Dermis microvascular lymphatic vessel endothelial cell (primary cell): ENCODE measurements around the gene ETV7. TPM values are rescaled to one million over a fixed set of nuclear protein-coding genes. Genes with fewer than 3 reads are reported as not detected.
"Not testable (repeated sequence)": the region's sequence is repeated elsewhere in the genome, so short reads cannot be mapped to it uniquely, and the experiment has no call there.

ENCODE experiments used
- DNase-seq, 2 donors: peaks; one replicate each; pipeline versions ENCODE4 v3.0.0 to v3.0.0-alpha.2; 2010; ENCODE audit warnings: low read depth in 2 of 2
- total RNA-seq: library from RNA; depleted of rRNA; stranded (reverse); fragments of >200 nt; gene quantifications from 2 replicates; pipeline ENCODE4 v1.2.1, GENCODE V29; 2014

The ETV7 gene
- 0.13 TPM in 2 replicates for total RNA-seq

- DNase-seq = peak in 1 of 2 donors; percentile 9
Measured at GRCh38 chr6:36387440-36388303, at the start of gene ETV7. Gene ETV7, minus strand, starts transcription at chr6:36387669. Its CDS starts 128 bp downstream, at chr6:36387541.

DNA sequence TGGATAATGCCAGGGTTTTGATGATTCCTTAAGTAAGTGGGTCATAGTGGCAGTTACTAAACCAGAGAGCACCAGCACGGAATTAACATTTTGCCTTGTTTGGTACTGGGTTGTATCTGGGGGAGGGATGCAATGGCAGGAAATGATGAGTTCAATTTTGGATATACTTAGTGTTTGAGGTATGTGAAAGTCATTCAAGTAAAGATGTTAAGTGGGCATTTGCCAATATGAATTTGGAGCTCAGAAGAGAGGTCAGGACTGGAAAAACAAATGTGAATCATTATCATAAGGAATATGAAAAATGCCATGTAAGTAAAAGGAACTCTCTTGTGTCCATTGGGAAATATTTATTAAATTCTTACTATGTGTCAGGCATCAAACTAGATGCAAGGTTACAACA is 49.0 kb upstream of the ETV7 start:
- DNase-seq = no peak

DNA sequence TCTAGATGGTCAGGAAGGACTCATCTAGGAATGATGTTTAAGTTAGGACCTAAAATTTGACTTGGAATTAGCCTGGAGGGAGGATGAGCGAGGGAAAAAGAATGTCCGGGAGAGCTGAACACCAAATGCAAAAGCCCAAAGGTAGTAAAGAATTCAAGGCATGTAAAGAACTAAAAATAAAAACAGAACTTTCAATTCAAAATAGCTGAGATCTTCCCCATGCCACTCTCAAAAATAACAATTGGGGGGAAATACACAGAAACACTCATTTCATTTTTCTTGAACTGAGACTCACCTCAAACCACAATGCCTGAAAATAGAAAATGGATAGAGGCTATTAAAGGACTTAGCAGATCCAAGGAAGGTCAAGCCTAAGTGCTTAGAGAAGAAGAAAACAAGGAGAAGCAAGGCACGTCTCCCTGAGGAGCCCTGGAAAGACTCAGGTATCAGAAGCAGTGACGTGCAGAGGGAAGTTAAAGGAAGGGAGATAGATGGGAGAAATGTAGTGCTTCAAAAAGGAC is 44.7 kb upstream of the ETV7 start:
- DNase-seq = no peak

- no peak for DNase-seq
Measured at GRCh38 chr6:36431197-36431596, 43.7 kb upstream of the ETV7 start.

GRCh38 chr6:36430351-36430750 is 42.9 kb upstream of the ETV7 start:
- DNase-seq = no peak

GRCh38 chr6:36428911-36429310 is 41.4 kb upstream of the ETV7 start:
- no peak for DNase-seq

- no peak for DNase-seq
Measured at GRCh38 chr6:36426622-36427021, 39.2 kb upstream of the ETV7 start.

DNA sequence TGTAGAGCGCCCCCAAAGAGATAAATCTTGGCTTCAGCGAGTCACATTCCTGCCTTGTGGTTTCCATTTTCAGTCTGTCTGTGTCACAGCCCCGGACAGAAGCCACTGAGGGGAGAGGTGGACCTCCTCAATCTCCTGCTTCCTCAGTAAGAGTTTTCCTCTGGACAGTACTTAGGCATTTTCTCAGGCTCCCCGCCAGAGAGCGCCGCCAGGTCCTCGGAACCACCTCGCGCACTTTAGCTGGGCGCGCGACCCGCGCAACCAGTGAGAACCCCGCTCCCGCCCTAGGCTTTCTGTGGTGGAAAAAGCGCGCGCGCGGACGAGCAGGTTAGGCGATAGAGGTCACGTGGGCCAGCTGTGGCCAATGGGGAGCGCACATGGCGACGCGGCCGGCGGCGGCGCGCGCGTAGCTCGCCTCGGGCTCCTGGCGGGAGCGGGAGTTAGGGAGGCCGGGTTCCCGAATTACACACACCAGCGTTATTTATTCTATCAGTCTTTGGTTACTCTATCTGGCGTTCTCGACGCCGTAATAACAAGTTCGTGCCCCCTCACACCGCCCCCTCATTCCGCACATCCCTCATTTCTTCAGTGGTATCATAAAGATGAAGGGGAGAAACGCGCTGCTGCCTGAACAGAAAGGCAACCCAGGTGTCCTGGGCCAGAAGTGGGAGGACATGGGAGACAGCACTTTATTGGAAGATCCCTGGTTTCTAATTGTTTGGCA is 35.8 kb upstream of the ETV7 start:
- DNase-seq = peak; percentile 90 to 98

- DNase-seq = no peak
Measured at GRCh38 chr6:36422714-36423100, 35.2 kb upstream of the ETV7 start.

GRCh38 chr6:36419310-36419709 is 31.8 kb upstream of the ETV7 start:
- no peak for DNase-seq

GRCh38 chr6:36418558-36418957 is 31.1 kb upstream of the ETV7 start:
- no peak for DNase-seq

- no peak for DNase-seq
Measured at GRCh38 chr6:36414481-36414880, 27.0 kb upstream of the ETV7 start.

- DNase-seq = peak in 1 of 2 donors; percentile 3
Measured at GRCh38 chr6:36413489-36414480, 26.3 kb upstream of the ETV7 start.

- DNase-seq = not testable (repeated sequence)
Measured at GRCh38 chr6:36409718-36410117, 22.2 kb upstream of the ETV7 start.

DNA sequence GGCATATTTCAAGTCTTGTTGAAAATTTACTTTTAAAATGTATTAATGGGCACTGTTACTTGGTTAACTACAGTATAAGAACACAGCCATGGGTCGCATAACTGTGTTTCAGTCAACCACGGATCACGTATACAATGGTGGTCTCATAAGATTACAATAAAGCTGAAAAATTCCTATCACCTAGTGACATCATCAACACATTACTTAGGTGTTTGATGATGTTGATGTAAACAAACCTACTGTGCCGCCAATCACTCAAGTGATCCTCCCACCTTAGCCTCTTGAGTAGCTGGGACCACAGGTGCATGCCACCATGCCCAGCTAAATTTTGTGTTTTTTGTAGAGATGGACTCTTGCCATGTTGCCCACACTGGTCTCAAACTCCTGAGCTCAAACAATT is 16.7 kb upstream of the ETV7 start:
- no peak for DNase-seq

- DNase-seq = no peak
Measured at GRCh38 chr6:36402481-36402880, 15.0 kb upstream of the ETV7 start.

GRCh38 chr6:36399970-36400369 is 12.5 kb upstream of the ETV7 start:
- DNase-seq = no peak

GRCh38 chr6:36392621-36393020 is 5.2 kb upstream of the ETV7 start:
- no peak for DNase-seq

DNA sequence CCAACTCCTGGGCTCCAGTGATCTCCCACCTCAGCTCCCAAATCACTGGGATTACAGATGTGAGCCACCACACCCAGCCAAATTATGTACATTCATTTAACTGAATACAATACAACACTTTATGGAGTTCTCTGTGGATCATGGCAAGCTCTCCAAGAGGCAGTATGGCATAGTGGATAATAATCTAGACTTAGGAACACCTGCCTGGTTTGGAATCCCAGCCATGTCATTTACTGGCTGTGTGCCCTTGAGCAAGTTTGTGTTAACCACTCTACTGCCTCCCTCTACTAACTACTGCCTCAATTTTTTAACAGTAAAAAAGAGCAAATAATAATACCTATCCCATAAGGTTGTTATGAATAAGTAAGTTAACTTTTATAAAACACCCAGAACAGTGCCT is 1.9 kb upstream of the ETV7 start:
- DNase-seq = no peak

DNA sequence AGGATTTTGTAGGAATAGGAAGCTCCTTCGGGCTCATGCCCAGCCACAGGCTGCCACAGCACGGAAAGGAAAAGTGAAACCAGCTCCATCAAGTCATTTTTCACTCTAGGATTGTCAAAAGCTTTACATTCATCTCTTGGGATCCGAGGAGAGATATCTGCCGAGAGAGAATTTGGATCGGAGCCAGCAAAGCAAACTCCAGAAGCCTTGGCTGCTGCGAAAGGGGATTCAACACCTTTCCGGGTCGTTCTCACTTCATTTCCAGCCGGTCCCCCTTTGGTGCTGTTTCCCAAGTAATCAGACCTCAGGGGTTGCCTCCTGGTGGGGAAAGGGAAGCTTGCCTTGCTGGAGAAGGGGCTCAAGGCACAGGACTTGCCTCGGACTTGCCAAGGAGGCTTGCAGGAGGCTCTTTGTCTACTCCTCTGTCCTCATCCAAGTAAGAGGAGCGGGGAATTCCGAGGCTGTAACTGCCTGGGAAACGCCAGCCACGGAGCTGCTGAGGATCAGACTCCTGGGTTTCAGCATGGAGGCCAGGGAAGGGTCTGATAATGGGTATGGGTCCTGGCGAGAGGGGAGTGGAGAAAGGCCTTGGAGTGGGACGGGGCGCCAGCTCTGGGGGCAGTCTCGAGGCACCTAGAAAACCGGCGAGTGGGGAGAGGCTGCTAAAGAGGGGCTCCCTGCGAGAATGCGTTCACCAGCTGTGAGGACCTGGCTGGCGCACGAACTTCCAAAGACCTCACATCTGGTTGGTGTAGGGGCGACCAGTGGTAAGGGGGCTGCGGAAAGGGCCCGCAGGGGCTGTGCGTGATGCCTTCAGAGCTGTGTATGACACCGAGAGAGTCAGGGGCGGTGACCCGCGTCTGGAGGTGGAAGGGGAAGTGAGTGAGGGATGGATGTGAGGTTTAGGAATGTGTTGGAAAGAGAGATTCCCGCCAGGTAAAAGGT is 702 bp downstream of the ETV7 start:
- peak in 1 of 2 donors; percentile 48 for DNase-seq
